Measurements from ENCODE around the gene PRPF8. TPM values are rescaled to one million over a fixed set of nuclear protein-coding genes. Genes with fewer than 3 reads are reported as not detected.

The PRPF8 gene
- polyA plus RNA-seq, 3 donors, result 53.3 to 128 (median 78.0) TPM

- H4K20me1 ChIP-seq (ENCODE audit: insufficient read depth, low read length), result peaks cover 7% of the 10 kb centered on the region
- H3K4me2 ChIP-seq (replicated peaks; ENCODE audit: extremely low read depth, low read length, poor library complexity, severe bottlenecking), result peak overlapping the region; percentile 45
- Mint-ChIP-seq H3K27ac (peak overlapping the region; percentile 94 to 99 (median 96)), H3K4me3 (peak overlapping the region; percentile 65 to 67), H3K9me3 (peaks cover 0 to 1% (median 0%) of the 10 kb centered on the region in 7 donors), H3K27me3 (ENCODE audit: low read depth in 3 of 3) (peaks cover 0 to 2% (median 0%) of the 10 kb centered on the region in 3 donors), H3K4me1 (peaks cover 80% of the 10 kb centered on the region), H3K36me3 (peaks cover 71 to 91% of the 10 kb centered on the region in 2 donors)
- no peak for TF ChIP-seq CTCF (IDR thresholded peaks at IDR 0.05)
- peak overlapping the region in 1 of 3 experiments; percentile 47 for H3K4me3 ChIP-seq (replicated peaks in 1 of 3; ENCODE audit: low read depth in 2 of 3, low read length in 3 of 3)
- peaks cover 84 to 86% of the 10 kb centered on the region in 2 donors for H3K4me1 ChIP-seq (ENCODE audit: control insufficient read depth in 1 of 2, insufficient read depth in 2 of 2, low read length in 2 of 2)
- peaks cover 42 to 74% of the 10 kb centered on the region in 2 donors for H3K36me3 ChIP-seq (replicated peaks in 1 of 2; ENCODE audit: control insufficient read depth in 1 of 2, insufficient read depth in 2 of 2, low read length in 2 of 2)
- H3K27ac ChIP-seq (ENCODE audit: low read depth in 1 of 2, low read length in 2 of 2), result peak overlapping the region; percentile 81 to 89
- H2AFZ ChIP-seq (ENCODE audit: insufficient read depth, low read depth, low read length, poor library complexity, severe bottlenecking), result no peak overlapping the region
- intact Hi-C loops (cut with micrococcal nuclease), result loop anchor here (2.0 to 5.0 kb wide), 2 partner anchors 15 to 36 kb away; partner anchors contain the start of genes RILP (in 1 of the 2) and SCARF1 (in 1 of the 2)
- no peaks in the 10 kb centered on the region for H3K27me3 ChIP-seq (ENCODE audit: control insufficient read depth in 2 of 2, insufficient read depth in 2 of 2, low read length in 2 of 2)
- H3K9ac ChIP-seq (ENCODE audit: insufficient read depth, low read length, poor library complexity, severe bottlenecking), result peak overlapping the region; percentile 55
- WGBS (ENCODE audit: insufficient coverage), result 0% methylated on average over 2 of the region's 10 CpGs
- no peaks in the 10 kb centered on the region for H3K9me3 ChIP-seq (replicated peaks in 1 of 2; ENCODE audit: control insufficient read depth in 1 of 2, insufficient read depth in 1 of 2, low read length in 2 of 2)
- peak; percentile 76 to 96 (median 91) for DNase-seq
- H3K79me2 ChIP-seq (ENCODE audit: insufficient read depth, low read length), result peaks cover 23% of the 10 kb centered on the region
These were observed 73.0 kb downstream of the PRPF8 start for GRCh38 chr17:1611715-1612114.

- WGBS (ENCODE audit: insufficient coverage), result 97% methylated on average over 3 of the region's 7 CpGs
- Histone ChIP-seq H3K27me3 (ENCODE audit: control insufficient read depth in 2 of 2, insufficient read depth in 2 of 2, low read length in 2 of 2) (no peaks in the 10 kb centered on the region), H3K4me3 (replicated peaks in 1 of 3; ENCODE audit: low read depth in 2 of 3, low read length in 3 of 3) (no peak overlapping the region), H3K27ac (ENCODE audit: low read depth in 1 of 2, low read length in 2 of 2) (peak overlapping the region; percentile 99 to 100), H3K79me2 (ENCODE audit: insufficient read depth, low read length) (peaks cover 34% of the 10 kb centered on the region), H3K9me3 (replicated peaks in 1 of 2; ENCODE audit: control insufficient read depth in 1 of 2, insufficient read depth in 1 of 2, low read length in 2 of 2) (no peaks in the 10 kb centered on the region), H3K36me3 (replicated peaks in 1 of 2; ENCODE audit: control insufficient read depth in 1 of 2, insufficient read depth in 2 of 2, low read length in 2 of 2) (peaks cover 53 to 75% of the 10 kb centered on the region in 2 donors), H4K20me1 (ENCODE audit: insufficient read depth, low read length) (no peaks in the 10 kb centered on the region), H3K4me2 (replicated peaks; ENCODE audit: extremely low read depth, low read length, poor library complexity, severe bottlenecking) (peak overlapping the region; percentile 13), H3K4me1 (ENCODE audit: control insufficient read depth in 1 of 2, insufficient read depth in 2 of 2, low read length in 2 of 2) (peaks cover 91 to 92% of the 10 kb centered on the region in 2 donors), H2AFZ (ENCODE audit: insufficient read depth, low read depth, low read length, poor library complexity, severe bottlenecking) (no peak overlapping the region), H3K9ac (ENCODE audit: insufficient read depth, low read length, poor library complexity, severe bottlenecking) (peak overlapping the region; percentile 89)
- H3K36me3 Mint-ChIP-seq, result peaks cover 70 to 88% of the 10 kb centered on the region in 2 donors
- no peak for TF ChIP-seq CTCF (IDR thresholded peaks at IDR 0.05)
- peaks cover 77% of the 10 kb centered on the region for H3K4me1 Mint-ChIP-seq
- intact Hi-C loops (cut with micrococcal nuclease), result loop anchor here (2.0 to 5.0 kb wide), 2 partner anchors 32 to 36 kb away; no protein-coding TSS in a partner anchor
- H3K4me3 Mint-ChIP-seq, result peak overlapping the region in 1 of 2 donors; percentile 46
- H3K9me3 Mint-ChIP-seq, result peaks cover 0 to 3% (median 0%) of the 10 kb centered on the region in 7 donors
- DNase-seq, result peak in 1 of 3 donors; percentile 17
- peaks cover 2 to 4% (median 2%) of the 10 kb centered on the region in 3 donors for H3K27me3 Mint-ChIP-seq (ENCODE audit: low read depth in 3 of 3)
- H3K27ac Mint-ChIP-seq, result peak overlapping the region; percentile 98 to 100 (median 100)
These were observed 76.0 kb downstream of the PRPF8 start for GRCh38 chr17:1608676-1609075.

Data from CD14-positive monocyte (primary cell).